NCI-H446 treated with DMSO at 0.1 percent for 48 hours (cell line): Measurements from ENCODE around the gene XK.
"Not testable (repeated sequence)": the region's sequence is repeated elsewhere in the genome, so short reads cannot be mapped to it uniquely, and the experiment has no call there.

Experiments used
- DNase-seq: peaks from one replicate; lab custom pipeline; 2025; lab: John Stamatoyannopoulos, UW

XK gene

GRCh38 chrX:37685381-37686359 is at the start of gene XK:
Gene XK, plus strand, starts transcription at chrX:37685791. Its CDS starts 171 bp downstream, at chrX:37685962.
- DNase-seq, result peak; percentile 45

- no peak for DNase-seq
Observed at GRCh38 chrX:37638047-37638446, 47.5 kb upstream of the XK start.

GRCh38 chrX:37640142-37640541 is 45.4 kb upstream of the XK start:
- DNase-seq, result no peak

GRCh38 chrX:37641859-37642258 is 43.7 kb upstream of the XK start:
- DNase-seq, result no peak

- DNase-seq, result no peak
Observed at GRCh38 chrX:37644381-37645305, 40.9 kb upstream of the XK start.

- DNase-seq, result no peak
Observed at GRCh38 chrX:37646254-37646653, 39.3 kb upstream of the XK start.

GRCh38 chrX:37650879-37651278 is 34.7 kb upstream of the XK start:
- not testable (repeated sequence) for DNase-seq

GRCh38 chrX:37651921-37652452 is 33.6 kb upstream of the XK start:
- no peak for DNase-seq

GRCh38 chrX:37652589-37653231 is 32.9 kb upstream of the XK start:
- DNase-seq, result no peak

- no peak for DNase-seq
Observed at GRCh38 chrX:37653397-37654085, 32.0 kb upstream of the XK start.

- DNase-seq, result peak; percentile 22
Observed at GRCh38 chrX:37658343-37659030, 27.1 kb upstream of the XK start.

- no peak for DNase-seq
Observed at GRCh38 chrX:37659047-37659446, 26.5 kb upstream of the XK start.

GRCh38 chrX:37662181-37662580 is 23.4 kb upstream of the XK start:
- DNase-seq, result no peak

- DNase-seq, result no peak
Observed at GRCh38 chrX:37666516-37666915, 19.1 kb upstream of the XK start.

- DNase-seq, result no peak
Observed at GRCh38 chrX:37667141-37667540, 18.4 kb upstream of the XK start.

- no peak for DNase-seq
Observed at GRCh38 chrX:37672563-37672962, 13.0 kb upstream of the XK start.

- no peak for DNase-seq
Observed at GRCh38 chrX:37676811-37677210, 8.8 kb upstream of the XK start.

GRCh38 chrX:37677243-37677642 is 8.3 kb upstream of the XK start:
- DNase-seq, result no peak

GRCh38 chrX:37677765-37678164 is 7.8 kb upstream of the XK start:
- DNase-seq, result no peak

GRCh38 chrX:37678574-37678973 is 7.0 kb upstream of the XK start:
- no peak for DNase-seq

- no peak for DNase-seq
Observed at GRCh38 chrX:37679230-37679629, 6.4 kb upstream of the XK start.
